Naive B cell (primary cell): ENCODE results near the gene CCDC201. TPM values are rescaled to one million over a fixed set of nuclear protein-coding genes. Genes with fewer than 3 reads are reported as not detected.

Experiments
- ATAC-seq, 2 donors: fragments of 150-1000 bp; cut with Tn5 transposase; 2 replicates each; pipeline ENCODE4 v1.10.0; 2021; ENCODE audit warnings: low read depth in 2 of 2, mild to moderate bottlenecking in 2 of 2, moderate library complexity in 2 of 2
- DNase-seq: peaks from one replicate; pipeline ENCODE4 v3.0.0; 2022
- H3K27ac Mint-ChIP-seq, 6 donors: one replicate each; pipeline ENCODE4 v1.8.0; 2020 to 2022; ENCODE audit warnings: mild to moderate bottlenecking in 6 of 6, mixed read lengths in 6 of 6, moderate library complexity in 5 of 6, inconsistent platforms in 2 of 6
- H3K27me3 Mint-ChIP-seq, 3 donors: one replicate each; pipeline ENCODE4 v1.8.0; 2021 to 2022; ENCODE audit warnings: mixed read lengths in 3 of 3, mild to moderate bottlenecking in 1 of 3
- H3K36me3 Mint-ChIP-seq, 2 donors: one replicate each; pipeline ENCODE4 v1.8.0; 2020 to 2022; ENCODE audit warnings: mixed read lengths in 2 of 2, inconsistent platforms in 1 of 2, mild to moderate bottlenecking in 1 of 2
- H3K4me1 Mint-ChIP-seq, 3 donors: one replicate each; pipeline ENCODE4 v1.8.0; 2020 to 2022; ENCODE audit warnings: mixed read lengths in 3 of 3, inconsistent platforms in 1 of 3, mild to moderate bottlenecking in 1 of 3, moderate library complexity in 1 of 3
- H3K4me3 Mint-ChIP-seq, 8 donors: one replicate each; pipeline ENCODE4 v1.8.0; 2020 to 2022; ENCODE audit warnings: mild to moderate bottlenecking in 8 of 8, mixed read lengths in 8 of 8, moderate library complexity in 8 of 8, inconsistent platforms in 2 of 8
- H3K9me3 Mint-ChIP-seq, 7 donors: one replicate each; pipeline ENCODE4 v1.8.0; 2020 to 2022; ENCODE audit warnings: mixed read lengths in 7 of 7, mild to moderate bottlenecking in 5 of 7, inconsistent platforms in 2 of 7, moderate library complexity in 1 of 7
- polyA plus RNA-seq, 6 donors: library from polyadenylated mRNA; unstranded; fragments of 300-500 nt; fragmentation: Illumina TruSeq; gene quantifications; one replicate each; pipeline ENCODE4 v1.2.3, GENCODE V29; 2021; ENCODE audit warnings: low read depth in 6 of 6

Gene CCDC201, protein sequence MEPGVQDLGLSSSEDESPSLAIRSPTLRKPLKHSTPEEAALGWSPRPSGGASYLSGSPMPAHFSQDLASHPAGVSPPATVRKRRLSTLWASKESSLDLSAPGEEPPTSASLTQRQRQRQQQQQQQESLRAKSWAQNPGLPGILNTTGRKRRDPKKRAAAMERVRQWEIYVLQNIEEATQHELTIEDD
- polyA plus RNA-seq = not detected

DNA sequence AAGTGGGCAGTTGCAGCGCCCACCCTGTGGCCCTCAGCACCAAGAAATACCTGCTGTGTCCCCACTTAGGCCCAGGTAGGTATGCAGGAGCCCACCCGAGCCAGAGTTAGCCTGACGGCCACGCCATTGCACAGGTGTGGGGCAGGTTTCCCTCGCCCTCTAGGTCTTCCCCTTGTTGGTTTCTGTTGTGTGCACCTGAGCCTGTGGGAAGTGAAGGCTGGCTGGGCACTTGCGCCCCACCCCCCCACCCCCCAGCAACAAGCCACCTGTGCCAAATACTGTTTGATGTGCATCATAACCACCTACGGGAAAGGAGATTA lies at the start of gene CCDC201:
CCDC201 (minus strand) TSS at position 48 of the 320 bp plus-strand sequence. CDS start 75 bp downstream, outside the sequence.
- H3K4me3 Mint-ChIP-seq = no peak within 1 kb of the TSS
- peaks cover 6 to 11% (median 8%) of the 10 kb centered on the region in 3 donors for H3K27me3 Mint-ChIP-seq
- no peaks in the 10 kb centered on the region for H3K4me1 Mint-ChIP-seq
- no peak within 1 kb of the TSS for H3K27ac Mint-ChIP-seq
- H3K9me3 Mint-ChIP-seq = peaks cover 1 to 13% (median 7%) of the 10 kb centered on the region in 7 donors
- DNase-seq (no peak), ATAC-seq (no peak)
- H3K36me3 Mint-ChIP-seq = peaks cover 0 to 9% of the 10 kb centered on the region in 2 donors

DNA sequence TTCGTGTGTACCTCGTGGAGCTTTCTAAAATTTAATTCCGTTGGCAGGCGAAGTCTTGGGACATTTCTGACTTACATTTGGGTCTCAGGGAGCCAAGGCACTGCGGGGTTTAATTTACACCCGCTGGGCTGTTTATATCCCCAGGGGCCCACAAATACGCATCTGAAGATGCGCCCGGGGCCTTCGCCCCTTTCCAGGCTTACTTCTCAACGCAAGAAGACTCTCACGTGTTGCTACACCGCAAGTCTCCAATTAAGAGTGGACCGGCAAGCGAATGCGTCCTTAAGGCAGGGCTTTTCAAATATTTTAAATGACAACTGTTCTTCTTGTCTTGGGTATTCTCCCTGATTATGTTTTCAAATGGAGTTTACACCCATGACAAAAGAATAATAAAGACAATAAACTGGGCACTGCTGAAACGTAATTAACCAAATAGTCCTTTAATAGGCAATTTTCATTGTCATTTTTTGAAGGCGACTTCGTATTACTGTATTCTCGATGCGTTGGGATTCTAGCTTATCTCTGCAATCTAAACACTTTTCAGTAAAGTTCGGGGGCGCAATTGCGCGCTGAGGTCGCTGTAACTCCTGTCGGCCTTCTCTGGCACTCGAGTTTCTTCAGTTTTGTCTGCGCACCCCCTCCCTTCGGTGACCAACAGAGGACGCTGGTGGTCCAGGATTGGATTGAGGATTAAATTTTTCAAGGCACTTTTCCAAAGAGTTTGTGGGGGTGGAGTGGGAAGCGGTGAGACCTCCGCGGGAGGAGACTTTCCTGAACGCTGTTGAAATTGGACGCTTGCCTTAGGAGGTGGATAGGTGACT lies 49.0 kb upstream of the CCDC201 start:
- peak overlapping the region in 1 of 6 donors; percentile 58 for H3K27ac Mint-ChIP-seq
- H3K27me3 Mint-ChIP-seq = peaks cover 63 to 76% (median 71%) of the 10 kb centered on the region in 3 donors
- ATAC-seq (no peak), DNase-seq (no peak)
- no peaks in the 10 kb centered on the region for H3K36me3 Mint-ChIP-seq
- H3K4me3 Mint-ChIP-seq = peak overlapping the region in 5 of 8 donors; percentile 22 to 86 (median 43)
- H3K4me1 Mint-ChIP-seq = peaks cover 13 to 30% (median 27%) of the 10 kb centered on the region in 3 donors
- peaks cover 0 to 2% (median 0%) of the 10 kb centered on the region in 7 donors for H3K9me3 Mint-ChIP-seq

DNA sequence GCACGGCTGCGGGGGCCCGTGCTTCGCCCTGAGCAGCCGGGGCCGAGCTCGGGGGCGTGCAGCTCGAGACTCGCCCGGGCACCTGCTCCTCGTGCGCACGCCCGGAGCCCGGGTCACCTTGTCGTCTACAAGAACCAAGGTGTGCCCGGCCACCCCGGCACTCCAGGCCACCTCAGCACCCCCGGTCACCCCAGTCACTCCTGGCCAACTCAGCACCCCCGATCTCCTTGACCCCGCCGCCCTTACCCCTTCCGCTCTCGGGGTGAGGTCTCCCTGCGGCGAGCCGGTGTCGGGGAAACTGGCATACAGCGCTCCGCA lies 48.5 kb upstream of the CCDC201 start:
- ATAC-seq (no peak), DNase-seq (no peak)
- Mint-ChIP-seq H3K27ac (no peak overlapping the region), H3K4me1 (peaks cover 13 to 30% (median 27%) of the 10 kb centered on the region in 3 donors), H3K9me3 (peaks cover 0 to 2% (median 0%) of the 10 kb centered on the region in 7 donors), H3K4me3 (peak overlapping the region in 2 of 8 donors; percentile 52 to 86), H3K36me3 (no peaks in the 10 kb centered on the region), H3K27me3 (peaks cover 67 to 79% (median 76%) of the 10 kb centered on the region in 3 donors)

DNA sequence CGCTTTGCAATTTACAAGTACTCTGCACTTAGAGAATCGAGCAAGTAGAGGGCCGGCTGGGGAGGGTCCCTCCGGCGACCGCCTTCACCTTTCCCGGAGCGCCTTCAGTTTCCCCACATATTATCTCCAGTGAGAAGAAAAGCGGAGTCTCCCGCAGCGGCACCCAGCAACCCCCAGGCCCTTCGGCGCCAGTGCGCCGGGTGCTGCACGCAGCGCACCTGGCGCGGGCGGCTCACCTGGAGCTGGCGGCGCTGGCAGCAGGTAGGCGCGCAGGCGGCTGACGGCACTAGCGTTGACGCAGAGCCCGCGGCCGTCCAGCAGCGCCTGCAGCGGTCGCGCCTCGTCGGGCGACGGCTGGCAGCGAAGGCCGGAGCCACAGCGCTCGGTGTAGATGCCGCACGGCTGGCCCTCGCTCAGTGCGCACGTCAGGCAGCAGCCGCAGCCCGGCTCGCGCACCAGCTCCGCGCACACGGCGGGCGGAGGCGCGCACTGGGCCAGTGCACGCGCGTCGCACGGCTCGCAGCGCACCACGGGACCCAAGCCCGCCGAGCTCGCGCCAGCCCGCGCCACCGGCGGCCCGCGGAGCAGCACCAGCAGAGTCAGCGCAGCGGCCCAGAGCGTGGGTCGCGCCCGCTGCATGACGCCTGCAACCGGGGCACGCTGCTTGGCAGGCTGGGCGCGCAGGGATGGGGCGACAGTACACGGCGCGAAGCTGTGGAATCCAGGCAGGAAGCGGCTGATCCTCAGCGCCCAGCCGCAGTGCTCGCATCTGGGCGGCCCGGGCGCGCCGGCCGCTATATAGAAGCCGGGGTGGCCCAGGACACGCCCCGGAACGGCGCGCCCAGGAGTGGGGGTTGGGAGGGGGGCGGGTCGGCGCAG lies 47.9 kb upstream of the CCDC201 start, which contains the start of gene IGFBP3:
IGFBP3 (minus strand) TSS at position 771 of the 879 bp plus-strand sequence; CDS start at position 639, 132 bp downstream.
- DNase-seq (no peak), ATAC-seq (peak in 1 of 2 donors; percentile 21)
- H3K9me3 Mint-ChIP-seq = peaks cover 0 to 2% (median 0%) of the 10 kb centered on the region in 7 donors
- no peaks in the 10 kb centered on the region for H3K36me3 Mint-ChIP-seq
- H3K27ac Mint-ChIP-seq = peak within 1 kb of the TSS in 1 of 6 donors; percentile 58
- peaks cover 69 to 79% (median 76%) of the 10 kb centered on the region in 3 donors for H3K27me3 Mint-ChIP-seq
- peaks cover 13 to 30% (median 27%) of the 10 kb centered on the region in 3 donors for H3K4me1 Mint-ChIP-seq
- peak within 1 kb of the TSS in 6 of 8 donors; percentile 51 to 86 (median 65) for H3K4me3 Mint-ChIP-seq

DNA sequence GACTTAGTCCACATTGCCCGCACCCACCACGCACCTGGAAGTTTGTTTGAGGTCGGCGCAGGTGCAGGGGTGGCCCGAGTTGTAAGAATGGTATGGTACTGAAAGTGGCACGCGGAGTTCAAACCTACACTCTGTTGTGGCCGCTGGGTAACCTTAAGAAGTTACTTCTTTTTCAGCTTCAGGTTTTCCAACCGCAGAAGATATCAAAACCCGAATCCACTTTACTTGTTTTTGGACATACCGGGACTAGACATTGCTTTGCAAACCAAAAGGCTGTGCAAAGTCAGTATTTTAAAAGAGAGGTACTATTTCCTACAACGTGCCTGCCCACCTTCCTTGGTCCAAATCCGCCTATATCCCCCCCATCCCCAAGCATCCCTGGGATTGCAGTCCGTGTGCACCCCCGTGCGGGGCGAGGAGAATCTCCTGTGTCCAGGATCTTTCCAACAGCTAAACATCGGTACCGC lies 47.1 kb upstream of the CCDC201 start:
- Mint-ChIP-seq H3K4me1 (peaks cover 13 to 30% (median 27%) of the 10 kb centered on the region in 3 donors), H3K36me3 (no peaks in the 10 kb centered on the region), H3K4me3 (peak overlapping the region in 6 of 8 donors; percentile 51 to 82 (median 65)), H3K9me3 (peaks cover 0 to 2% (median 0%) of the 10 kb centered on the region in 7 donors), H3K27me3 (peaks cover 69 to 77% (median 73%) of the 10 kb centered on the region in 3 donors), H3K27ac (no peak overlapping the region)
- no peak for DNase-seq
- ATAC-seq = no peak

DNA sequence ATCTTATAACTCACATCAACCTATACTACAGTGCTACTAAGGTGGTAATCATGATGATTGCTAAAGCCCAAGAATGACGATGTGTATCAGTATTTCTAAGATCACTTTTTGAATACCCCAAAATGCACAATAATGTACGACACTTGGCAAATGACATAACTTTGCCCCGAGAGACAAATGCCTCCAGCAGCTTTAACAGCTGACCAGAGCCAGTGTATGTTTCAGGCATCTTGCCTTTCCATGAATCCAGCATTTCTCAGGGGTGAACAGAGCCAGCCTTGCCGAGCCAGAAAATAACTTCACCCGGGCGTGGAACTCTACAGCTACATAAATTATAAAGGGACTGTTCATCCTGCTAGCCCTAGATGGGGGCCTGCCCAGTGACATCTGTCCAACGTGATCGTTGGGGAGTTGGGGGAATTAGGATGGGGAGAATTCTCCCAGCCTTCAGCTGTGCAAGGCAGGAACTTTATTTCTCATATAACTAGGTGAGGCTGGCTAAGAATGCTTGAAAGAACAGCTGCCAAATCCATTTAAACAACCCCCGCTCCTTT lies 46.4 kb upstream of the CCDC201 start:
- ATAC-seq = no peak
- no peak overlapping the region for H3K27ac Mint-ChIP-seq
- H3K27me3 Mint-ChIP-seq = peaks cover 66 to 69% (median 67%) of the 10 kb centered on the region in 3 donors
- H3K4me3 Mint-ChIP-seq = no peak overlapping the region
- H3K9me3 Mint-ChIP-seq = peaks cover 0 to 2% (median 0%) of the 10 kb centered on the region in 7 donors
- H3K36me3 Mint-ChIP-seq = no peaks in the 10 kb centered on the region
- no peak for DNase-seq
- peaks cover 13 to 30% (median 27%) of the 10 kb centered on the region in 3 donors for H3K4me1 Mint-ChIP-seq

DNA sequence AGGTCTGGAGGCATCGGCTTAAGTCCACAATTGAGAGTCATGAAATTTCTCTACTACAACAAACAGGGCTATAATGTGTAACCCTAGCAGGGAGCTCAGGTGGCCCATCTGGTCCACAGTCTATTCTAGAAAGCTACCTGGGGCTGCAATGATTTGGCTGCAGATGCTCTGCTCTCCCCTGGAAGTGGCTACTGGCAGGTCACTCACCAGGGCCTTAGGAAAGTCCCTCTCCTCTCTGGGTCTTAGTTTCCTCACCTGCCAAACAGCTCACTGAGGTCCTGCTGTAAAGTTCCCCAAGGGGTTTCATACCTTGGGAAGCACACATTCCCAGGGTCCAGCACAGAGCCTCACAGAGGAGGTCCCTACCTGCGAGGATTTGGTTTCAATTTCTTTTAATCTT lies 45.7 kb upstream of the CCDC201 start:
- ATAC-seq = no peak
- no peak for DNase-seq
- H3K27me3 Mint-ChIP-seq = peaks cover 59 to 63% (median 60%) of the 10 kb centered on the region in 3 donors
- no peak overlapping the region for H3K4me3 Mint-ChIP-seq
- peak overlapping the region in 1 of 6 donors; percentile 56 for H3K27ac Mint-ChIP-seq
- peaks cover 13 to 30% (median 27%) of the 10 kb centered on the region in 3 donors for H3K4me1 Mint-ChIP-seq
- H3K36me3 Mint-ChIP-seq = no peaks in the 10 kb centered on the region
- peaks cover 0 to 2% (median 0%) of the 10 kb centered on the region in 7 donors for H3K9me3 Mint-ChIP-seq

DNA sequence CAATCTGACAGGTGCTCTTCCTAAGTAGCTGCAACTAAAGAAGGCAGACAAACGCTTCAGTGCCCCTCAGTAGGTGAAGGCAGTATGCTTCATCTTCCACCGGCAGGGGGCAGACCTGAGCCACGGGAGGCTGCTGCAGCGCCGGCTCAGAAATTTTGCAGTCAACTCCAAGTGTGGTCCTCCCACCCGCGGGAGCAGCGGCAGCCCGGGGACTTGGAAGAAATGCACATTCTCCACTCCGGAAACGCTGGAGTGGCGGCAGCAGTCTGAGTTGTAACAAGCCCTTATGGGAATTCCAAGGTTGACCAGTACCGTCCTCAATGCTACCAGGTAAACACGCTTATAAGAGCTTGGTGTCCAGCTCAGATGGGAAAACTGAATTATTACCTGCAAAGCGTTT lies 44.8 kb upstream of the CCDC201 start:
- H3K4me1 Mint-ChIP-seq = peaks cover 6 to 22% (median 20%) of the 10 kb centered on the region in 3 donors
- H3K36me3 Mint-ChIP-seq = no peaks in the 10 kb centered on the region
- no peak overlapping the region for H3K4me3 Mint-ChIP-seq
- DNase-seq = peak; percentile 61
- ATAC-seq = peak; percentile 55 to 58
- peaks cover 51 to 63% (median 57%) of the 10 kb centered on the region in 3 donors for H3K27me3 Mint-ChIP-seq
- H3K27ac Mint-ChIP-seq = no peak overlapping the region
- no peaks in the 10 kb centered on the region for H3K9me3 Mint-ChIP-seq

DNA sequence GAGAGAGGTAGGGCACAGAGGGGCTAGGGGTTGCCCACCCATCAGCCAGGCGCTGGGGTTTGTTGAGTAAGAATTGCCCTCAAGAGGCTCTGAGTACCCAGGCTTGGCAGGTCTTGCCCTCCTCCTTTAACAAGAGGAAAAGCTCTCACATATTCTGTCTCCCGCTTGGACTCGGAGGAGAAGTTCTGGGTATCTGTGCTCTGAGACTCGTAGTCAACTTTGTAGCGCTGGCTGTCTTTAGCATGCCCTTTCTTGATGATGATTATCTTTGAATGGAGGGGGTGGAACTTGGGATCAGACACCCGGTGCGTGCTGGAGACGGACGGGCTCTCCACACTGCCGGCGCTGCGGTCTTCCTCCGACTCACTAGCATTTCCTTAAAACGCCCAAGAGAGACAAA lies 44.2 kb upstream of the CCDC201 start:
- no peak for DNase-seq
- Mint-ChIP-seq H3K4me1 (peaks cover 0 to 16% (median 14%) of the 10 kb centered on the region in 3 donors), H3K36me3 (no peaks in the 10 kb centered on the region), H3K27ac (no peak overlapping the region), H3K9me3 (no peaks in the 10 kb centered on the region), H3K27me3 (peaks cover 45 to 62% (median 51%) of the 10 kb centered on the region in 3 donors), H3K4me3 (no peak overlapping the region)
- ATAC-seq = no peak

DNA sequence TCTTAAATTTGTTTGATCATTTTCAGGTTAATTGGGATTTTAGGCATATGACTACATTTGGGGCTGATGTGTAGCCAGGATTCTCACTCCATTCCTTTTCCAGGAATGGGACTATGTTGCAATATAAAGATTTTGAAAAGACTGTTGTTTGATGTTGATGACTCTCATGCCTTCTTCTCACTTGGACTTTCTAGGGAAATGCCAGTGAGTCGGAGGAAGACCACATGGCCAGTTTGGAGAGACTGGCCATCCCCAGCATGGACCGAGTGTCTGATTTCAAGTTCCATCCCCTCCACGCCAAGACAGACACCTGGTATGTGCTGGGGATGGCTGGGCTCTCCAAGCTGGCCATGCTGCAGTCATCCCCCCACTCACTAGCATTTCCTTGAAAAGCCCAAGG lies 42.7 kb upstream of the CCDC201 start:
- ATAC-seq = no peak
- Mint-ChIP-seq H3K27me3 (peaks cover 48 to 73% (median 58%) of the 10 kb centered on the region in 3 donors), H3K27ac (no peak overlapping the region)

DNA sequence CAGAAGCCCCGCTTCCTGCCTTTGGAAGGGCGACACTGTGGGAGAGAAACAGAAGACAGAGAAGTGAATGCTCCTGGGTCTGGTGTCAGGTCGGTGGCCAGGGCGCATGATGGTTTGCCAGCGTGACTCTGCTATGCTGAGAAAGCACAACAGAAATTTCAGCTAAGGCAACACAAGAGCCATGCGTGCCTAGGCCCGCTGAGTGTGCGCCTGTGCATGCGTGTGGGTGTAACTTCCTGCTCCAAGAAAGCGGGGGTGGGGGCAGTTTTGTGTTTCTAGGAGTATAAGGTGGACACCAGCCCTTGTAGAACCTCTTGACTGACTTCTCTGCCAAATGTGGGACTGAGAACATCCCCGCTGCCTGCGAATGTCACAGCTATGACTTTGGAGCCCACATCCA lies 42.0 kb upstream of the CCDC201 start:
- no peaks in the 10 kb centered on the region for H3K36me3 Mint-ChIP-seq
- no peak overlapping the region for H3K4me3 Mint-ChIP-seq
- DNase-seq (no peak), ATAC-seq (no peak)
- H3K9me3 Mint-ChIP-seq = peaks cover 0 to 3% (median 0%) of the 10 kb centered on the region in 7 donors
- H3K4me1 Mint-ChIP-seq = peaks cover 0 to 9% (median 7%) of the 10 kb centered on the region in 3 donors
- H3K27ac Mint-ChIP-seq = no peak overlapping the region
- H3K27me3 Mint-ChIP-seq = peaks cover 48 to 72% (median 58%) of the 10 kb centered on the region in 3 donors

More for the DNA sequence above, 42.7 kb upstream of the CCDC201 start:
- no peaks in the 10 kb centered on the region for H3K36me3 Mint-ChIP-seq
- H3K9me3 Mint-ChIP-seq = peaks cover 0 to 3% (median 0%) of the 10 kb centered on the region in 7 donors
- H3K4me3 Mint-ChIP-seq = no peak overlapping the region
- peaks cover 0 to 15% (median 12%) of the 10 kb centered on the region in 3 donors for H3K4me1 Mint-ChIP-seq
- DNase-seq = no peak

DNA sequence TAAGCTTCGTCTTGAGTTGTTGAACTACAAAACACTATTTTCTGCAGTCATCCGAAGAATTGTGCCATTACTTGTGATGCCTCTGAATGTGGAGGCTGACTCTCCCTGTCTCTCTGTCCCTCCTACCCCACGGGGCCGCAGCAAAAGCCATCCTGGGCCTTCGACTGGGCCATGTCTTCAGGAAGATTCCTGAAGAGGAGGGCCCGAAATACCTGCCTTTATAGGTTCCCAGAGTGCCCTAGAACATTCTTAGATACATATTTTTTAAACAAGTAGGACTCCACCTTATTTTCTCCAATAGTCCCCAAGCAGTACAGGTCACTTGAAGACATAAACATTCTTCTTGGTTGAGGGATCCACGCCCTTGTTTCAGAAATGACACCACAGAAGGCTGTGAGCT lies 40.1 kb upstream of the CCDC201 start:
- Mint-ChIP-seq H3K27ac (no peak overlapping the region), H3K4me1 (peaks cover 0 to 9% (median 4%) of the 10 kb centered on the region in 3 donors), H3K9me3 (peaks cover 0 to 15% (median 4%) of the 10 kb centered on the region in 7 donors), H3K27me3 (peaks cover 35 to 68% (median 61%) of the 10 kb centered on the region in 3 donors), H3K36me3 (no peaks in the 10 kb centered on the region), H3K4me3 (no peak overlapping the region)
- DNase-seq (no peak), ATAC-seq (no peak)
